GM18526 (cell line): ENCODE data around the gene TMEM201.

Source experiments
- POLR2A ChIP-seq: IDR thresholded peaks from 3 replicates; pipeline ENCODE4 v1.6.1; 2011; ENCODE audit not compliant: insufficient read length; ENCODE audit errors: extremely low read depth

TMEM201 gene

DNA sequence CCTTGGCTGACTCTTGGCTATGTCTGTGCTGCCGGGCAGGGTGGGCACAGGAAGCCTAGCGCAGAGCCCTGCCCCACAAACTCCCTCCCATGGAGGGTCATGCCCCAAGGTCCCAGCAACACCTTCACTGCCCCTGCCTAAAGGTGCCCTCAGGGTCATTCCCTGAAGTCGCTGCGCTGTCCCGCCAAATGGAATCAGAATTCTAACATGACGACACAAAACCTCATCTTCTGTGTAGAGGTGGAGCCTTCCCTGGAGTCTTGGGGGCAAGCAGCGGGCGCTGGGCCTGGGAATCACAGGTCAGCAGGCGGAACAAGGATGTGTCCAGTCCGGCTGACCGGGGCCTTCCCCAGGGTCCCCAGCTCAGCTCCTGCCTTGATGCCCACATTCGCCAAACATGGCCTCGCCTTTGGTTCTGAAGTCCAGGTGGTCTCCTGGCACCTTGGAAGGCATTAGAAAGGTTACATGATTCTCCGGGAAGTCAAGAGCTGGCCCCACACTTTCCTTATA lies 17.3 kb downstream of the TMEM201 start:
- TF ChIP-seq POLR2A = no peak

DNA sequence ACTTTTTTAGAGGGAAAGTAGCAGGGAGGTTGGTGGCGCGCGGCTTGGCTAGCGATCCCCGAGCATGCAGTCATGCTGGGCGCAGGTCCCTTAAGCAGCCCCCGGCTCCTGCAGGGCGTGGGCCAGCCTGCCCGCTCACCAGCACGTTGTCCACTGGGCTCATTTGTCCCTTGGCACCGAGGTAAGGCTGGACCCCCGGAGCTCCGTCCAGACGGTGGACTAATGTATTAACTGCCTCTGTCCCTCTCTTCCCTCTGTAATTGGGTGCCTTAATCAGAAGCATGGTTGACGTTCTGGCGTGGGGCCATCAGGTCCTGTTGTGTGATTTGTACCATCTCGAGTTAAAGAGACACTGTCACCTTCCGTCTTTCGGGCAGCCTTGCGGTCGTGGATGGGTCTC lies 17.7 kb downstream of the TMEM201 start:
- TF ChIP-seq POLR2A = no peak

DNA sequence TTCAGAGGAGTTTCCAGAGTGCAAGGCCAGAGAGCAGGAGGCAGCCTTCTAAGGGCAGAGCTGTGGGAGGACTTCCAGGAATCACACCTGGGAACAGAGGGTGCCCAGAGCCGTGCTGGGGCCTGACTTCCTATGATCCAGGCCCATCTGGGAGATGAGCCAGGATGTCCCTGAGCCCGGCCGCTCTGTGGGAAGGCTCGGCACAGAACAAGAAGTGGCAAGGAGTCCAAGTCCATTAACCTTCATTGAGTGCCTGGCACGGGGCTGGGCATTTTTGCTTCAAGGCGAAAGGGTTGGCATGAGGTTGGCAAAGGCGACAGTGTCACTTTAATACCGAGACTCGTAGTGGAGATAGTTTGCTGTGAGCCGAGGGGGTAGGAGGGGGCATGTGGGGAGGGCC lies 18.2 kb downstream of the TMEM201 start:
- TF ChIP-seq POLR2A = no peak

DNA sequence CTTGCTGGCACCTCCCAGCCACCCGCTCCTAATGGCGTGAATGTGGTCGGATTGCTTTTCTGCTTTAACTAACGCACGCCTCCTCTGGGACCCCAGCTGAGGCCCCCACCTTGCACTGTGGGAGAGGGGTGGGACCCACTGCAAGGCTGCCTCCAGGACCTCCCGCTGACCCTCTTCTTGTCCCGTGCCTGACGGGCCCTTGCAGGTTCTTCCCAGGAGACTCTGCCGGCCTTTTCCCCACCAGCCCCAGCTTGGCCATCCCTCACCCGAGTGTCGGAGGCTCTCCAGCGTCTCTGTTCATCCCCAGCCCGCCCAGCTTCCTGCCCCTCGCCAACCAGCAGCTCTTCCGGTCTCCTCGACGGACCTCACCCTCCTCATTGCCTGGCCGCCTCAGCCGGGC lies 18.6 kb downstream of the TMEM201 start:
- no peak for TF ChIP-seq POLR2A

DNA sequence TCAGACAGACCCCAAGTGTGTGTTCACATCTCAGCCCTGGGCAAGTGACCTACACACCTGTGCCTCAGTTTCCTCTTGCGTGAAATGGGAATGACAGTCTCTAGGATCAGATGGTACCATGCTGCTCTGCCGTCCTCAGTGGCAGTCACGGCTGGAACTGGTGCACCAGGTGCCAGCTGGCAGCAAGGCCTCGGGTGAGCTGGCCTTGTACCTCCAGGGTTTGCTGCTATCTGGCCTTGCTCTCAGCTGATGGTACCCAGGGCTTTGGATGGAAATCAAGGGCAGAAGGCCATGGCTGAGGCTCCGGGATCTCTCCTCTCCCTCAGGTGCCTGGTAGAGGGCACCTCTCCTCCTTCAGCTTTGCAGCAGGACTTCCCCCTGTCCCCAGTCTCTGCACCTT lies 21.3 kb downstream of the TMEM201 start:
- TF ChIP-seq POLR2A = no peak

DNA sequence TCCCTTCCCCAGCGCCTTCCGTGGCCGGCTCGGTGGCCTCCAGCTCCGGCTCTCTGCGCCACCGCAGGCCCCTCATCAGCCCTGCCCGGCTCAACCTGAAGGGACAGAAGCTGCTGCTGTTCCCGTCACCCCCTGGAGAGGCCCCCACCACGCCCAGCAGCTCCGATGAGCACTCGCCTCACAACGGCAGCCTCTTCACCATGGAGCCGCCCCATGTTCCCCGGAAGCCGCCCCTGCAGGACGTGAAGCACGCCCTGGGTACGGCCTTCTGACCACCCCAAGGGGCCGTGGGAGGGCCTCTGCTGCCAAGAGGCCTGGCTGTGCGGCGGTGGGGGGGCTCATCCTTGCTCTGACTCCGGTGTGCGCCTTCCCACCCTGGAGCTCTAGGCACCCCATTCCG lies 21.8 kb downstream of the TMEM201 start:
- TF ChIP-seq POLR2A = no peak

DNA sequence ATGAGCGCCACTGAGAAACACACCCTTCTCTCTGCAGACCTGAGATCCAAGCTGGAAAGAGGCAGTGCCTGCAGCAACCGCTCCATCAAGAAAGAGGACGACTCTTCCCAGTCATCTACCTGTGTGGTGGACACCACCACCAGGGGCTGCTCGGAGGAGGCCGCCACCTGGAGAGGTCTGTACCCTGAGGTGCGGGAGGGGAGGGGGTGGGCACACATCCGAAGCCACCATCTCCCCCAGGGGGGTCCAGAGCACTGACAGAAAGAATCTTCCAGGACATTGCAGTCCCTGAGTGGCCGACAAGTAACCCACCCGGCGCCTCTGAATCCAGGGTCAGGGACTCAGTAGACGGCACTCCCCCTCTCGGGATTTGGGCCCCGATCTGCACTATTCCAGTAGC lies 23.0 kb downstream of the TMEM201 start:
- no peak for TF ChIP-seq POLR2A

DNA sequence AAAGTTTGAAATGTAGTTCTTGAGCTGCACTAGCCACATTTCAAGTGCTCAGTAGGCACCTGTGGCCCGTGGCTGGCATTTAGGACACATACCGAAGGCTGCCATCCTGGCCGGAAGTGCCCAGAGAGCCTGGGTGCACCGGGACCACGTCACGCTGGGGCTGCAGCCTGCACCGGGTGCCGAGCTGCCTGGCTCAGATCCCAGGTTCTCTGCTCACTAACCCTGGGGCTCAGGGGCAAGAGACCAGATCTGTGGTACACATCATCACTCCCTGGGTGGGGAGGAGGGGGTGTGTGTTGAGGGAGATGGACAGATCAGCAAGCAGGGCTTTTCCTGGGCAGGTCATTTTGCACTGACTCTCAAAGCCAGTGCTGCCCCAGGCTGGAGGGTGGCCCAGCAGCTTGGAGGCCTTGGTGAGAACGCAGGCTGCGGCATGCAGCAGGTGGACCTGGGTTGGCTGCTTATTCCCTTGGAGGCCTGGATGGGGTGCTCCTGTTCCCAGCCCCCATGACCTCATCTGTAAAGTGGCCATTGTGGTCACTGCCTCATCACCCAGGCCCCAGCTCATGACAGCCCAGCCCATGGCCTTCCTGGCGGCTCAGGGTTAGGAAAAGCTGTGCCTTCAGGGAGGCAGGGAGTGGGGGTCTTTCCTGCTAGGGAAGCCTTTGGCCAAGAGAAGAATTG lies 23.6 kb downstream of the TMEM201 start:
- no peak for TF ChIP-seq POLR2A

DNA sequence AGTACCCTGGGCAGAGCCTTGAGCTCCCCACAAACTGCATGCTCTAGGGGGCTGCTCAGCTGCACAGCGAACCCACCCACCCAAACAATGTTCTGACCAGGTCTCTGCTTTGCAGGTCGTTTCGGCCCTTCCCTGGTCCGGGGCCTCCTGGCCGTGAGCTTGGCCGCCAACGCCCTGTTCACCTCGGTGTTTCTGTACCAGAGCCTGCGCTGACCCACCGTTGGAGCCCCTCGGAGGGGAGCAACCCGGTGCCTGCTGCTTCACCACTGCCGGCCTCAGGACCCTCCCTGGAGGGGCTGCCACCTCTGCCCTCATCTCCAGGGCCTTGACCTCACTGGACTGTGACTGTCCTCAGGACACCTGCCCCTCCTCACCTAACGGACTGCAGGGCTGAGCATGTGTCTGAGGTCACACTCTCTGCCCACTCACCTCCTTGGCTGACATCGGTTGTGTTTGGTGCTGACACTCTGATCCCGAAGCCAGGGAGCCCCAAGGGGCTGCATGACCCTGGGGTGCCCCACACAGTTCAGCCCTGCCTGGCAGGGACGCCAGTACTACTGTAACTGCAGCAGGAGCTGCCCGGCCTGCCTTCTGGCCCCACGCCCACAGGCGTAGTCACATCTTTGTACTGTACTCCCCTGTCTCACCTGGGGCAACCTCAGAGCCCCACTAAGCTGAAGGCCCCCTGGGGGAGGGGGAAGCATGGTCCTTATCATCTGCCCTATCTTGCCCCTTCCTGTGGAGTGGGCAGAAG lies 24.3 kb downstream of the TMEM201 start:
- TF ChIP-seq POLR2A = no peak

DNA sequence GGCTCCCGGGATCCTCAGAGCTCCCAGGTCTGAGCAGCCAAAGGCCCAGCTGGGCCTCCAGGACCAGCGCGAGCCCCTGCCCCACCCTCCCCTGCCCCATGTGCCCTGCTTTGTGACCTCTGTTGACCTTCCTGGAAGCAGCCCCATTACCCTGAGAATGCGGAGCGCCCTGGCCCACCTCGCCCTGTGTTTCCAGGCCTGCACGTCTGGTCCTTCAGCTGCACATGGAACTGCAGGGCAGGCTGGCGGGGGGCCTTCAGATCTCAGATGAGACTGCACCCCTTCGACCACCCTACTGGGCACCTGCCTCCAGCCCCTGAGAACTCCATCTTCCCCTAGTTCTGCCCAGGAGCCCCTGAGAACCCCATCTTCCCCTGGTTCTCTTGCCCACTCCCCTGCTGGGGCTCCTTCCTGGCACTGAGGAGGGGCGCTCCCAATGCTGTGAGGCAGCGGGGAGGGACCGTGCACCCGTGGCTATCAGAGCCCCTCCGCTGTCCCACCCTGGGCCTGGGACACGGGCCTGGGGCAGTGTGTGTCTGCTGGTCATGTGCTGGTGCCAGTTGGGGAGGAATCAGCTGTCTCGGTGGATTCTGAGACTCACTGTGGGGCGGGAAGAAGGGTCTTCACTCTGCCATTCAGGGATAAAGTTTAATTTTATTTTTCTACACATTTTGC lies 25.1 kb downstream of the TMEM201 start:
- TF ChIP-seq POLR2A = no peak

DNA sequence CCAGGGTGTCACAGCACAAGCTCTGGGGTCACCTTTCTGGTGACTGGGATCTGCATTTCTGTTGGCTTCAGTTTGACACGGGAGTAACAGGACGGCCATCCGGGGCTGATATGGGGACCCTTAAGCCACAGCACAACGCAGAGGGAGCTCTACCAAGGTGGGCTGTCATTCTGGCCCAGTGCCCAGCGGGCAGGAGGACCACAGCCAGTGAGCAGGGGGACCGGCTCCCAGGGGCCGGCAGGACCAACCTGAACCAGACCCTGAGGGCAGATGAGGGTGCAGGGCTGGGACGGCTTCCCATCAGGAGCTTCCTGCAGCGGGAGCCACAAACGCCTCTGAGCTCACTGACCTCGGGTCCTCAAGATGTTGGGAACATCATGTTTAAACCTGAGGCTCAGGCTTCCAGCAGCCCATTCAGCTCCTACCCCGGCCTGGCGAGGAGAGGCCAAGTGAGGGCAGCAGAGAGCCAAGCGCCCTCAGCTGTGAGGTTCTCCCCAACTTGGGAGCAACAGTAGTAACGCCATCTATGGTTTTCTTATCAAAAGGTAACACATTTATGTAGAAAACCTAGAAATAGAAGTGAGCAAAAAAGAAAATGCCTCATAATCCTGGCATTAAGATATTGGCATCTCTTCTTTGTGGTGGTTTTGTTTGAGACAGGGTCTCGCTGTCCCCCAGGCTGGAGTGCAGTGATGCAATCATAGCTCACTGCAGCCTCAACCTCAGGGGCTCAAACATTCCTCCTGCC lies 26.8 kb downstream of the TMEM201 start:
- TF ChIP-seq POLR2A = no peak

DNA sequence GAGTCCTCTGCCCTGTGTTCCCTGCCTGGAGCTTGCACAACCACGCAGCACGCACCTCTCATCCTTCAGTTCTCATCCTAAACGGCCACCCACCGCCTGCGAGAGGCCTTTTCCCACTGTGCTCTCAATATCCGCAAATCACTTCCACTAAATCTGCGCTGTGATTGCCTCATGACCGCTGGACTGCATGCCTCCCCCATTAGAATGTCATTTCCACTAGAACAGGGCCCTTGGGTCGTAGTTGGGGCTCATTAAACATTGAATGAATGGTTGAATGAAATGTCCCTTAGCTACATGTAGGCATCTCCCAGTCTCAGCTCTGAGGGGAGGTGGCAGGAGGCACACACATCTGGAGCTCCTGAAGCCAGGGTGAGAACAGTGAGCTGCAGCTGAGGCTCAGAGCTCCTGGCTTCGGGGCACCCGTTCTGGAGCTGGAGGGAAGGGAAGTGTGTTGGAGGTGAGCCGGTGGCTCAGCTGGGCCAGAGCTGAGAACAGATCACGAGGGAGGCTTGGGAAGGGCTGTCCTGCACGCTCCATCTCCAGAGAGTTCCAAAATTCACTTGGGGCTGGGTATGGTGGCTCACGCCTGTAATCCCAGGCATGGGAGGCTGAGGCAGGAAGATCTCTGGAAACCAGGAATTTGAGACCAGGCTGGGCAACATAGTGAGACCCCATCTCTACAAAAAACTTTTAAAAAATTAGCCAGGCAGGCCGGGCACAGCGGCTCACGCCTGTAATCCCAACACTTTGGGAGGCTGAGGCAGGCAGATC lies 30.4 kb downstream of the TMEM201 start:
- no peak for TF ChIP-seq POLR2A

DNA sequence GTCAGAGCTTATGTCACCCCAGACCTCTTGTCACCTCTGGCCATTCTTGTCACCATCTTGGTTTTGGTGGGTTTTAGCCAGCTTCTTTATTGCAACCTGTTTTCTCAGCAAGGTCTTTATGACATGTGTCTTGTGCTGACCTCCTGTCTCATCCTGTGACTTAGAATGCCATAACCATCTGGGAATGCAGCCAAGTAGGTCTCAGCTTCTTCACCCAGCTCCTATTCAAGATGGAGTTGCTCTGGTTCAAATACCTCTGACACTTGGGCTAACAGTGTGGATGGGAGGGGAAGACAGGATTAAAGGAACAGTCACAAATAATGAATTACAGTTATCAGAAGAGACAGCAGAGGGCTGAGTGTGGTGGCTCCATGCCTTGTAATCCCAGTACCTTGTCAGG lies 32.3 kb downstream of the TMEM201 start:
- no peak for TF ChIP-seq POLR2A

DNA sequence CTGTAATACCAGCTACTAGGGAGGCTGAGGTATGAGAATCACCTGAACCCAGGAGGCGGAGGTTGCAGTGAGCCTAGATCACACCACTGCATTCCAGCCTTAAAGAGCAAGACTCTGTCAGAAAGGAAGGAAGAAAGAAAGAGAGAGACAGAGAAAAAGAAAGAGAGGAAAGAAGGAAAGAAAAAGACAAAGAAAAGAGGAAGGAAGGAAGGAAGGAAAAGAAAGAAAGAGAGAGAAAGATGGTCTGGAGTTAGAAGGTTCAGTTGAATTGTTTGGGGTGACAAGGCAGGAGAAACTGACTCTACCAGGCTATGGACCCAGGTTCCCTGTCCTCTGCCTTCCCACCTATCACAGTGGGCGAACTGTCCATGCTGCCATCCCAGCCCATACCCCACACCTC lies 35.4 kb downstream of the TMEM201 start:
- TF ChIP-seq POLR2A = no peak

DNA sequence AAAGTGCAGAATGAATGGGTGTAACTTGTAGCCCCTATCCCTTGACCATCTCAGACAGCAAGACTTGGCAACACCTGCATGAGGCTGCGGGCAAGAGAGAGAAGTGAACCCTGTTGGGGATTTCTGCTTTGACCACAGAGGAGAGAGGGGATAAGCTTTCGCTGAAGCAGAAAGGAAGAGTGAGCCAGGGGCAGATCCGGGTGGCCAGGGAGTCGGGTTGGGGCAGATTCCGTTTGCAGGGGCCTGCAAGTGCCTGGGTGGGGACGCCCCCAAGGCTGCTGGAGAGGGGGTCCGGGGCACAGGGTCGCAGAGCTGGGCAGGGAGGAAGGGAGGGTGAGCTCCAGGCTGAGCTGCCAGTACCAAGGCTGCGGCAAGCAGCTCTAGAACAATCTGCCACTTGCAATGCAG lies 37.5 kb downstream of the TMEM201 start:
- TF ChIP-seq POLR2A = no peak
